Fibroblast of lung (primary cell): ENCODE data around the gene ADNP2.

Source experiments
- EZH2 ChIP-seq: IDR thresholded peaks from 2 replicates; pipeline ENCODE4 v1.5.1; 2012; ENCODE audit warnings: low read length, control low read depth, mild to moderate bottlenecking; ENCODE audit errors: missing control alignments
- TF ChIP-seq, protein P1 (sequence below), 2 donors: IDR thresholded peaks in 1 of 2; conservative IDR thresholded peaks in 1 of 2; 1 replicate in 1 of 2; 2 replicates in 1 of 2; pipeline ENCODE4 v1.5.1; 2011 to 2012; ENCODE audit warnings: low read length in 2 of 2, control low read depth in 1 of 2, inconsistent platforms in 1 of 2, low read depth in 1 of 2, mild to moderate bottlenecking in 1 of 2

DNA sequence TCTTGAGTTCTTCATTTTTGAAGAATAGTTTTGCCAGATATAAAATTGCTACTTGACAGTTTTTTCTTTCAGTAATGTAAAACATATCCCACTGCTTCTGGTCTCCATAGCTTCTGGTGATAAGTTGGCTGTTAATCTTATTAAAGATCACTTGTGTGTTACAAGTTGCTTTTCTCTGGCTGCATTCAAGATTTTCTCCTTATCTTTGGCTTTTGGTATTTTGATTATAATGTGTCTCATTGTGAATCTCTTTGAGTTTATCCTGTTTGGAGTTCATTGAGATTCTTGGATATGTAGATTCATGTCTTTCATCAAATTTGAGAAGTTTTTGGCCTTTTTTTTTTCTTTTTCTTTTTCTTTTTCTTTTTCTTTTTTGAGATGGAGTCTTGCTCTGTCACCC is 20.2 kb upstream of the ADNP2 start:
- TF ChIP-seq, protein P1, sequence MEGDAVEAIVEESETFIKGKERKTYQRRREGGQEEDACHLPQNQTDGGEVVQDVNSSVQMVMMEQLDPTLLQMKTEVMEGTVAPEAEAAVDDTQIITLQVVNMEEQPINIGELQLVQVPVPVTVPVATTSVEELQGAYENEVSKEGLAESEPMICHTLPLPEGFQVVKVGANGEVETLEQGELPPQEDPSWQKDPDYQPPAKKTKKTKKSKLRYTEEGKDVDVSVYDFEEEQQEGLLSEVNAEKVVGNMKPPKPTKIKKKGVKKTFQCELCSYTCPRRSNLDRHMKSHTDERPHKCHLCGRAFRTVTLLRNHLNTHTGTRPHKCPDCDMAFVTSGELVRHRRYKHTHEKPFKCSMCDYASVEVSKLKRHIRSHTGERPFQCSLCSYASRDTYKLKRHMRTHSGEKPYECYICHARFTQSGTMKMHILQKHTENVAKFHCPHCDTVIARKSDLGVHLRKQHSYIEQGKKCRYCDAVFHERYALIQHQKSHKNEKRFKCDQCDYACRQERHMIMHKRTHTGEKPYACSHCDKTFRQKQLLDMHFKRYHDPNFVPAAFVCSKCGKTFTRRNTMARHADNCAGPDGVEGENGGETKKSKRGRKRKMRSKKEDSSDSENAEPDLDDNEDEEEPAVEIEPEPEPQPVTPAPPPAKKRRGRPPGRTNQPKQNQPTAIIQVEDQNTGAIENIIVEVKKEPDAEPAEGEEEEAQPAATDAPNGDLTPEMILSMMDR (conservative IDR thresholded peaks at IDR 0.05 in 1 of 2, IDR thresholded peaks at IDR 0.05 in 1 of 2; ENCODE audit: low read depth in 1 of 2, low read length in 2 of 2) = no peak
- no peak for TF ChIP-seq EZH2
